Lung (tissue), 12 donors: ENCODE data around the gene SRRM4. TPM values are rescaled to one million over a fixed set of nuclear protein-coding genes. Genes with fewer than 3 reads are reported as not detected.
"Not testable (repeated sequence)": the region's sequence is repeated elsewhere in the genome, so short reads cannot be mapped to it uniquely, and the experiment has no call there.

ENCODE experiments used
- ATAC-seq: fragments of 200-7000 bp; cut with Tn5 transposase; one replicate; pipeline ENCODE4 v1.9.1; 2020; ENCODE audit warnings: moderate number of reproducible peaks; ENCODE audit not compliant: insufficient read depth, low FRiP score
- DNase-seq, 3 donors: peaks; one replicate each; pipeline ENCODE4 v3.0.0-alpha.2; 2013 to 2017
- H3K27ac ChIP-seq, 2 donors: one replicate each; pipeline ENCODE4 v1.5.1; 2013; ENCODE audit warnings: mild to moderate bottlenecking in 2 of 2, moderate library complexity in 2 of 2, control low read depth in 1 of 2, inconsistent platforms in 1 of 2, low read depth in 1 of 2, low read length in 1 of 2
- H3K27me3 ChIP-seq, 3 donors: one replicate each; pipeline ENCODE4 v1.5.1; 2013; ENCODE audit warnings: low read length in 2 of 3; ENCODE audit not compliant: control insufficient read depth in 3 of 3, insufficient read depth in 3 of 3
- H3K36me3 ChIP-seq, 4 donors: one replicate each; pipeline ENCODE4 v1.5.1; 2013; ENCODE audit warnings: low read length in 4 of 4, mild to moderate bottlenecking in 1 of 4, moderate library complexity in 1 of 4; ENCODE audit not compliant: control insufficient read depth in 4 of 4, insufficient read depth in 4 of 4
- H3K4me1 ChIP-seq, 5 donors: one replicate each; pipeline ENCODE4 v1.5.1; 2013; ENCODE audit warnings: low read length in 5 of 5, mild to moderate bottlenecking in 2 of 5, moderate library complexity in 1 of 5; ENCODE audit not compliant: control insufficient read depth in 5 of 5, insufficient read depth in 5 of 5
- H3K4me3 ChIP-seq: one replicate; pipeline ENCODE4 v1.5.1; 2013; ENCODE audit warnings: mild to moderate bottlenecking, control low read depth, moderate library complexity
- H3K9ac ChIP-seq, 2 donors: one replicate each; pipeline ENCODE4 v1.5.1; 2013; ENCODE audit warnings: low read length in 2 of 2, control low read depth in 1 of 2; ENCODE audit not compliant: insufficient read depth in 1 of 2
- H3K9me3 ChIP-seq, 4 donors: one replicate each; pipeline ENCODE4 v1.5.1; 2013; ENCODE audit warnings: low read length in 3 of 4, mild to moderate bottlenecking in 1 of 4, moderate library complexity in 1 of 4; ENCODE audit not compliant: control insufficient read depth in 4 of 4, insufficient read depth in 3 of 4
- CTCF ChIP-seq: IDR thresholded peaks from 2 replicates; pipeline ENCODE4 v1.5.1; 2012; ENCODE audit warnings: mild to moderate bottlenecking; ENCODE audit errors: control extremely low read depth, extremely low read depth
- WGBS, 2 donors: extraction: QIAGEN DNeasy Blood & Tissue Kit; methylation state at CpG; one replicate each; pipeline ENCODE4 v1.1.7; 2013; 5-methylcytosine and 5-hydroxymethylcytosine counted together
- polyA plus RNA-seq, 2 donors: library from polyadenylated mRNA; stranded (reverse); fragments of 200-250 nt; gene quantifications; one replicate each; pipeline ENCODE4 v1.2.1, GENCODE V29; 2013
- total RNA-seq, 2 donors: library from RNA; depleted of rRNA in 1 of 2; stranded (reverse); fragments of >200 nt in 1 of 2; gene quantifications; one replicate each; pipeline ENCODE4 v1.2.1, GENCODE V29; 2014 to 2021
- donor health status: control.
- donor health status: control.
- donor health status: Bipolar disorder and iron deficiency.
- donor health status: healthy.
- donor health status: DM: yes; HTN: yes; CAD: no.

Gene SRRM4
- total and polyA plus RNA-seq, 4 donors: 0.01 to 0.20 (median 0.03) TPM

DNA sequence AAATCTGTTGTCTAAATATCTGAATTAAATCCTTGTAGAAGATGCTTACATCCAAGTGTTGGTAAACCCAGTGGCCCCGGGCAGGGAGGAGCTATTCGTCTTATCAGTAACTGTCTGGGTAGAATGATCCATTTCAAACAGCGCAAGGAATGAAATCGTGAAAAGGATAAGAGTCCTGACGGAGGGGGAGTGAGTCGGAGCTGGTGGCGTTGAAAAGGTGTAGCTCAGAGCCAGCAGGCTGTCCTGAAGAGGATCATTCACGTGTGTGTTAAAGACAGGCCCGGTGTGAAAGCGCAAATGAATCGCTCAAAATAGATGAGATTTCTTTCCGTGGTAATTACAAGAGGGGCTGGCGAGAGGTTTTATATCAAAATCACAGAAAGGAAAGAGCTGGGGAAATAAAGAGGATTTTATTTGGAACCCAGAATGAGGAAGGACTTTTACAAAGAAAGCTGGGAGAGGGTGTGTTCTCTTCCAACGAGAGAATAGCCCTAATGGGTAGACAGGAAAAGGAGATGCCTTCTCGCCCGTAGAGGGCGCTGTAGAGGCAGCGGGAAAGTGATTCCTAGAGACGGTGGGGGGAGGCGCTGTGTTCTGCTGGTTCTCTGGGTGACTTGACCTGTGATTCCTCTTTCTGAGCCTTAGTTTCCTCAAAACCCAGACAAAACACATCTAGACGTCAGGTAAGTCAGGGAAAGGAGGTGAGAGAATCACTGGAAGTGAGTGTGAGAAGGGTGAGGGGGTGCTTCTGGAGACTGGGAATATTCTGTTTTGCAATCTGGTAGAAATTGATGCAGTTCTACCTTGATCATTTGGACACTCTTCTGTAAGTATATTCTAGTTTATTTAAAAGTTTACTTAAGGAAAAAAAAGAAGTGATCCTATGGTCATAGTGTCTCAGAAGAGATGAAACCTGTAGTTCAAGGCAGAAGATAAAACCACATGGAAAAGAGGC is 39.3 kb downstream of the SRRM4 start:
- Histone ChIP-seq H3K9ac (no peak overlapping the region), H3K9me3 (peaks cover 0 to 3% (median 0%) of the 10 kb centered on the region in 4 donors), H3K4me3 (no peak overlapping the region), H3K27ac (no peak overlapping the region), H3K4me1 (no peaks in the 10 kb centered on the region), H3K36me3 (no peaks in the 10 kb centered on the region), H3K27me3 (peaks cover 0 to 12% (median 11%) of the 10 kb centered on the region in 3 donors)
- TF ChIP-seq CTCF: no peak
- ATAC-seq (no peak), DNase-seq (peak in 2 of 3 donors; percentile 19 to 25)
- 20 to 22% methylated on average over 21 of the region's 21 CpGs for WGBS, 2 donors

DNA sequence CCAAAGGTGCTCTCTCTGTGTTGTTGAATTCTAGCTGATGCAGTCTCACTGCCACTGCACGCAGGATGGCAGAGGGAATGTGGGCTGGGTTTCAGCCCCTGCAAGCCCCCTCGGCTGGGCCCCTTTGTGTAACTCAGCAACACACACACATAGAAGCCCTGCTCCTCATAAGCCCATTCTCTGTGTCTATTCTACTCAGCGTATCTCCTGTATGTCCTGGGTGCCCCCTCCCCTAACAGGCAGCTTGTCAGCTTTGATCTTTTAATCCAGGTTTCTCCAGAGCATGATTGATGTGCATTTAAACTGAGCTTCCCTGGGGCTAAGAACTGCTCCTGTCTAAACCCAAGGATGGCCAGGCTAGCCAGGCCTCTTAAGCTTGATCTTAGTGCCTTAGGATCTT is 43.0 kb downstream of the SRRM4 start:
- H3K27ac ChIP-seq: no peak overlapping the region
- WGBS, 2 donors: 32 to 39% methylated on average over 3 of the region's 3 CpGs
- TF ChIP-seq CTCF: no peak
- H3K9me3 ChIP-seq: peaks cover 0 to under 1% (median 0%) of the 10 kb centered on the region in 4 donors
- H3K9ac ChIP-seq: no peak overlapping the region
- no peak overlapping the region for H3K4me3 ChIP-seq
- H3K27me3 ChIP-seq: peaks cover 0 to 9% (median 8%) of the 10 kb centered on the region in 3 donors
- ATAC-seq (no peak), DNase-seq (no peak)
- H3K36me3 ChIP-seq: no peaks in the 10 kb centered on the region
- H3K4me1 ChIP-seq: no peaks in the 10 kb centered on the region

GRCh38 chr12:119025786-119026185 is 44.4 kb downstream of the SRRM4 start:
- Histone ChIP-seq H3K9ac (no peak overlapping the region), H3K27ac (no peak overlapping the region), H3K9me3 (peaks cover 0 to 1% (median 0%) of the 10 kb centered on the region in 4 donors), H3K4me3 (no peak overlapping the region), H3K27me3 (no peaks in the 10 kb centered on the region), H3K4me1 (no peaks in the 10 kb centered on the region), H3K36me3 (no peaks in the 10 kb centered on the region)
- ATAC-seq: no peak
- no peak for DNase-seq
- TF ChIP-seq CTCF: no peak
- 87 to 98% methylated on average over 3 of the region's 3 CpGs for WGBS, 2 donors

DNA sequence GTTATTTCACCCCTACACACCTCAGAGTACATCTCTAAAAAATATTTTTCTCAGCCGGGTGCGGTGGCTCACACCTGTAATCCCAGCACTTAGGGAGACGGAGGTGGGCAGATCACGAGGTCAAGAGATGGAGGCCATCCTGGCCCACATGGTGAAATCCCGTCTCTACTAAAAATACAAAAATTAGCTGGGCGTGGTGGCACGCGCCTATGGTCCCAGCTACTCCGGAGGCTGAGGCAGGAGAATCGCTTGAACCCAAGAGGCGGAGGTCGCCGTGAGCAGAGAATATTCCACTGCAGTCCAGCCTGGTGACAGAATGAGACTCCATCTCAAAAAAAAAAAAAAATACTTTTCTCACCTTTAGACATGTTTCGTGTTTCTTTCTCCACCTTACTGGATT is 52.0 kb downstream of the SRRM4 start:
- H3K27me3 ChIP-seq, H3K9ac ChIP-seq, ATAC-seq, H3K4me3 ChIP-seq, H3K9me3 ChIP-seq, H3K27ac ChIP-seq, H3K36me3 ChIP-seq, DNase-seq, H3K4me1 ChIP-seq: not testable (repeated sequence)
- WGBS, 2 donors: 87 to 94% methylated on average over 14 of the region's 14 CpGs
